A673 (cell line): ENCODE measurements around the gene PCDHB3. TPM values are rescaled to one million over a fixed set of nuclear protein-coding genes. Genes with fewer than 3 reads are reported as not detected.
"Not testable (repeated sequence)": the region's sequence is repeated elsewhere in the genome, so short reads cannot be mapped to it uniquely, and the experiment has no call there.

ENCODE experiments used
- BruUV-seq: library from RNA; stranded (reverse); fragments of 400-500 nt; replicated peaks from 2 replicates; lab custom pipeline; 2021; lab: Mats Ljungman, UMichigan
- CTCF ChIA-PET: fragments of 300-600 bp; sonication (Branson Sonifier 250); formaldehyde crosslinking; loops from one replicate; lab custom pipeline; 2022; ENCODE audit warnings: antibody characterized with exemption; lab: Charles Lee
- POLR2A ChIA-PET: fragments of 300-600 bp; sonication (Branson Sonifier 250); formaldehyde crosslinking; loops from one replicate; lab custom pipeline; 2022; ENCODE audit warnings: antibody characterized with exemption; ENCODE audit not compliant: low non-redundant PET; lab: Charles Lee
- DNase-seq: peaks from one replicate; pipeline ENCODE4 v3.0.0-alpha.2; 2015; ENCODE audit warnings: low spot score
- H3K27ac ChIP-seq: fragments of 200-600 bp; sonication (generic); 2 replicates; pipeline ENCODE4 v1.5.1; 2016; ENCODE audit warnings: mixed run types, low read depth, mild to moderate bottlenecking, mixed read lengths, antibody characterized with exemption, low read length; ENCODE audit not compliant: poor library complexity, severe bottlenecking
- H3K27me3 ChIP-seq: fragments of 200-600 bp; sonication (generic); replicated peaks from 2 replicates; pipeline ENCODE4 v1.6.1; 2017; ENCODE audit warnings: mixed run types, low read depth, mild to moderate bottlenecking, mixed read lengths, antibody characterized with exemption, low read length; ENCODE audit not compliant: insufficient read depth, poor library complexity
- H3K36me3 ChIP-seq: fragments of 200-600 bp; sonication (generic); 2 replicates; pipeline ENCODE4 v1.6.1; 2016; ENCODE audit warnings: mixed run types, mild to moderate bottlenecking, mixed read lengths, antibody characterized with exemption, low read length; ENCODE audit not compliant: insufficient read depth, poor library complexity, severe bottlenecking
- H3K4me1 ChIP-seq: fragments of 200-600 bp; sonication (generic); 2 replicates; pipeline ENCODE4 v1.6.1; 2017; ENCODE audit warnings: mixed run types, mild to moderate bottlenecking, mixed read lengths, antibody characterized with exemption, low read length; ENCODE audit not compliant: insufficient read depth, poor library complexity, severe bottlenecking
- H3K4me3 ChIP-seq: fragments of 200-600 bp; sonication (generic); 2 replicates; pipeline ENCODE4 v1.5.1; 2016; ENCODE audit warnings: low read depth, mixed run types, mild to moderate bottlenecking, mixed read lengths, low read length; ENCODE audit not compliant: poor library complexity, severe bottlenecking
- H3K9me3 ChIP-seq: fragments of 200-600 bp; sonication (generic); 2 replicates; pipeline ENCODE4 v1.6.1; 2016; ENCODE audit warnings: mixed run types, low read depth, mild to moderate bottlenecking, mixed read lengths, antibody characterized with exemption, low read length; ENCODE audit not compliant: poor library complexity, severe bottlenecking
- CTCF ChIP-seq: fragments of 300-800, 200-600 bp; sonication (generic); conservative IDR thresholded peaks from 2 replicates; pipeline ENCODE4 v1.5.1; 2017; ENCODE audit warnings: low read depth, mild to moderate bottlenecking, antibody characterized with exemption, low read length, moderate library complexity, mixed read lengths
- EZH2 ChIP-seq: fragments of 200-600 bp; sonication (generic); IDR thresholded peaks from 2 replicates; pipeline ENCODE4 v1.6.1; 2017; ENCODE audit warnings: borderline replicate concordance, low read depth, mild to moderate bottlenecking, mixed read lengths, antibody characterized with exemption, low read length; ENCODE audit not compliant: poor library complexity, severe bottlenecking
- intact Hi-C: fragments of 100-400 bp; cut with micrococcal nuclease; formaldehyde crosslinking; loops from one replicate; pipeline ENCODE4 v1.10.0; 2022; ENCODE audit not compliant: unreplicated experiment
- total RNA-seq: library from RNA; stranded (reverse); gene quantifications from 2 replicates; pipeline ENCODE4 v1.2.3, GENCODE V29; 2021

The PCDHB3 gene
- total RNA-seq, 1 experiment from 2014 or later: 2.6 TPM

- H3K4me3 ChIP-seq, H3K27ac ChIP-seq, DNase-seq, H3K4me1 ChIP-seq, H3K27me3 ChIP-seq, CTCF ChIA-PET, BruUV-seq, intact Hi-C loops, POLR2A ChIA-PET: not testable (repeated sequence)
- H3K9me3 ChIP-seq: peaks cover 44% of the 10 kb centered on the region
- H3K36me3 ChIP-seq: peaks cover 11% of the 10 kb centered on the region
Measured at GRCh38 chr5:141096586-141096985, 3.7 kb upstream of the PCDHB3 start.

- Histone ChIP-seq H3K4me3 (no peak overlapping the region), H3K36me3 (peaks cover 9% of the 10 kb centered on the region), H3K4me1 (no peaks in the 10 kb centered on the region), H3K9me3 (peaks cover 31% of the 10 kb centered on the region), H3K27me3 (no peaks in the 10 kb centered on the region), H3K27ac (no peak overlapping the region)
- ChIA-PET POLR2A (no interaction called here), CTCF (no interaction called here)
- TF ChIP-seq CTCF: no peak
- no peak for TF ChIP-seq EZH2
- intact Hi-C loops: no loop called here
- DNase-seq: no peak
- no TSS peak for BruUV-seq
Measured at GRCh38 chr5:141101059-141101458, 786 bp downstream of the PCDHB3 start.

GRCh38 chr5:141102070-141102469 lies 1.8 kb downstream of the PCDHB3 start:
- intact Hi-C loops, H3K36me3 ChIP-seq, CTCF ChIA-PET: not testable (repeated sequence)

GRCh38 chr5:141102471-141102870 lies 2.2 kb downstream of the PCDHB3 start:
- H3K27ac ChIP-seq, H3K4me3 ChIP-seq, intact Hi-C loops, CTCF ChIA-PET, DNase-seq, H3K36me3 ChIP-seq, H3K4me1 ChIP-seq, POLR2A ChIA-PET, BruUV-seq, H3K27me3 ChIP-seq: not testable (repeated sequence)
- H3K9me3 ChIP-seq: peaks cover 28% of the 10 kb centered on the region

More at GRCh38 chr5:141102070-141102469, 1.8 kb downstream of the PCDHB3 start:
- POLR2A ChIA-PET, H3K4me3 ChIP-seq, H3K27me3 ChIP-seq, H3K4me1 ChIP-seq, BruUV-seq, DNase-seq, H3K27ac ChIP-seq: not testable (repeated sequence)
- peaks cover 31% of the 10 kb centered on the region for H3K9me3 ChIP-seq

GRCh38 chr5:141105350-141105749 lies 5.1 kb downstream of the PCDHB3 start:
- no peak for DNase-seq
- intact Hi-C loops: no loop called here
- POLR2A ChIA-PET: no interaction called here
- Histone ChIP-seq H3K27me3 (no peaks in the 10 kb centered on the region), H3K27ac (no peak overlapping the region), H3K9me3 (peaks cover 9% of the 10 kb centered on the region), H3K36me3 (peaks cover 4% of the 10 kb centered on the region), H3K4me1 (no peaks in the 10 kb centered on the region), H3K4me3 (no peak overlapping the region)
- TF ChIP-seq EZH2 (no peak), CTCF (no peak)
- CTCF ChIA-PET: no interaction called here
- BruUV-seq: no TSS peak
